Duodenal mucosa (tissue), 2 donors: ENCODE data around the gene IQSEC2.

ENCODE experiments used
- H3K27ac ChIP-seq: one replicate; pipeline ENCODE4 v1.7.0; 2013; ENCODE audit warnings: low read depth, low read length
- H3K27me3 ChIP-seq, 2 donors: one replicate each; pipeline ENCODE4 v1.7.0; 2013; ENCODE audit warnings: low read length in 2 of 2, control low read depth in 1 of 2; ENCODE audit not compliant: insufficient read depth in 2 of 2, control insufficient read depth in 1 of 2
- H3K36me3 ChIP-seq, 2 donors: one replicate each; pipeline ENCODE4 v1.7.0; 2013; ENCODE audit warnings: low read length in 2 of 2, control low read depth in 1 of 2; ENCODE audit not compliant: insufficient read depth in 2 of 2, control insufficient read depth in 1 of 2
- H3K4me1 ChIP-seq, 2 donors: one replicate each; pipeline ENCODE4 v1.7.0; 2013; ENCODE audit warnings: low read length in 2 of 2, control low read depth in 1 of 2; ENCODE audit not compliant: insufficient read depth in 2 of 2, control insufficient read depth in 1 of 2
- H3K4me3 ChIP-seq, 2 donors: one replicate each; pipeline ENCODE4 v1.7.0; 2013; ENCODE audit warnings: low read length in 2 of 2, low read depth in 1 of 2
- H3K9ac ChIP-seq, 2 donors: one replicate each; pipeline ENCODE4 v1.7.0; 2013; ENCODE audit warnings: low read length in 2 of 2, low read depth in 1 of 2
- H3K9me3 ChIP-seq, 2 donors: one replicate each; pipeline ENCODE4 v1.7.0; 2013; ENCODE audit warnings: low read length in 2 of 2, control low read depth in 1 of 2; ENCODE audit not compliant: control insufficient read depth in 1 of 2

IQSEC2 gene

DNA sequence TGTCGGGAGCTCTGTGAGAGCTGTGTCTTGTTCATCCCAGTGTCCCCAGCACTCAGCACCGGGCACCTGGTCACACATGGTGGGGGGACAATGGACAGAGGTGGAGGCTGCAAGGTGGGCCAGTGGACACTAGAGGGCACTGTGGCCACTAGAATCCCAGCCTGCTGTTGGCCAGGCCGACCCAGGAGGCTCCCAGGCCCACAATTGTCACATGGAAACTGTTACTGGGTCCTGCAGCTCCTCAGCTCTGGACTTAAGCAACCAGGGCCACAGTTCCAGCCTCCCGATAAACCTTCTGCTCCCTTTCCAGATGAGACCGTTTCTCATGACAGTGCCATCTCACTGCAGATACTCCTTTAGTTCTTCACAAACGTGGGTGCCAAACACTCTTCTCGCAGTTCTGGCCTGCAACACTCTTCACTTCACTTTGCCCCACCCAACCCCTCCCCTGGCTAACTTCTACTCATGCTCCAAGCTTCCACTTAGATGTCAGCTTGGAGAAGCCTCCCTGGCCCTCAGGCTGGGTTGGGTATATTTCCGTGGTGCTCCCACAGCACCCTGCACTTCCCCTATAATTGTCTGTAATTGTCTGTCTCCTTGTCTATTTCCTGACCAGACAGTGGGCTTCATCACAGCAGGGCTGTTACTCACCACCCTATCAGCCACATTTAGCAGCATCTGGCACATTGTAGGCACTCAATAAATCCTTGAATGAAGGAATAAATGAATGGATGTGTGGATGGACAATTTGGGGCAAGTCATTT, 3.5 kb upstream of the IQSEC2 start:
- Histone ChIP-seq H3K27ac (no peak overlapping the region), H3K9ac (no peak overlapping the region), H3K27me3 (no peaks in the 10 kb centered on the region), H3K4me1 (peaks cover 24 to 42% of the 10 kb centered on the region in 2 donors), H3K9me3 (no peaks in the 10 kb centered on the region), H3K36me3 (no peaks in the 10 kb centered on the region), H3K4me3 (no peak overlapping the region)

DNA sequence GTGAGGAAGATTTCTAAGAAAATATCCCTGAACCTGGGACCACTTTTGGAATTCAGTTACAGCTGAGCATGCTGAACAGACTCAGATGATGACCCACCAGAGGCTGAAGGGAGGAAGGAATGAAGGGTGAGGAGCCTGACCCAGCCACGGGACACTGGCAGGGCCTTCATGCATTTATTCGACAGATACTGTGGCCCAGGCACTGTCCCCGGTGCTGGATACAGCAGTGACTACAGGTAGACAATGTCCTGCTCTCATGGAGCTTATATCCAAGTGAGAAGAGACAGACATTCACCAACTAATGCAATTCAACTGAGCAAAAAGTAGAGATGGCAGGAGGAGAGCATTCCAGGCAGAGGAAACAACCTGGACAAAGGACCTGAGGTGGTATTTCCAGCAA, 2.2 kb upstream of the IQSEC2 start:
- Histone ChIP-seq H3K4me1 (peaks cover 24 to 42% of the 10 kb centered on the region in 2 donors), H3K27me3 (no peaks in the 10 kb centered on the region), H3K27ac (no peak overlapping the region), H3K9me3 (no peaks in the 10 kb centered on the region), H3K9ac (no peak overlapping the region), H3K4me3 (no peak overlapping the region), H3K36me3 (no peaks in the 10 kb centered on the region)

DNA sequence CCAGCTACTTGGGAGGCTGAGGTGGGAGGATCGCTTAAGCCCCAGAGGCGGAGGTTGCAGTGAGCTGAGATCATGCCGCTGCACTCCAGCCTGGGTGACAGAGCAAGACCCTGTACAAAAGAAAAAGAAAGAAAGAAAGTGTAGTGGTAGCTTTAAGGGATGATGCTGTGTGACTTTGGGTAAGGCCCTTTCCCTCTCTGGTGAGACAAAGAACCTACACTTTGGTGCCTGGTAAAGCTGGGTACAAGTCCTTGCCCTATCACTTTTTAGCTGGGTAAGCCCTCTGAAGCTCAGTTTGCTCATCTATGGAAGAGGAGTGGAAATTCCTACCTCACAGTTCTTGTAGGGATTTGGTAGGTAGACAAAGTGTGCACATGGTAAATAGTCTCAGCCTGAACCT, 1.7 kb upstream of the IQSEC2 start:
- Histone ChIP-seq H3K27ac (no peak overlapping the region), H3K36me3 (no peaks in the 10 kb centered on the region), H3K4me3 (no peak overlapping the region), H3K9ac (no peak overlapping the region), H3K9me3 (no peaks in the 10 kb centered on the region), H3K27me3 (no peaks in the 10 kb centered on the region), H3K4me1 (peaks cover 20 to 42% of the 10 kb centered on the region in 2 donors)

DNA sequence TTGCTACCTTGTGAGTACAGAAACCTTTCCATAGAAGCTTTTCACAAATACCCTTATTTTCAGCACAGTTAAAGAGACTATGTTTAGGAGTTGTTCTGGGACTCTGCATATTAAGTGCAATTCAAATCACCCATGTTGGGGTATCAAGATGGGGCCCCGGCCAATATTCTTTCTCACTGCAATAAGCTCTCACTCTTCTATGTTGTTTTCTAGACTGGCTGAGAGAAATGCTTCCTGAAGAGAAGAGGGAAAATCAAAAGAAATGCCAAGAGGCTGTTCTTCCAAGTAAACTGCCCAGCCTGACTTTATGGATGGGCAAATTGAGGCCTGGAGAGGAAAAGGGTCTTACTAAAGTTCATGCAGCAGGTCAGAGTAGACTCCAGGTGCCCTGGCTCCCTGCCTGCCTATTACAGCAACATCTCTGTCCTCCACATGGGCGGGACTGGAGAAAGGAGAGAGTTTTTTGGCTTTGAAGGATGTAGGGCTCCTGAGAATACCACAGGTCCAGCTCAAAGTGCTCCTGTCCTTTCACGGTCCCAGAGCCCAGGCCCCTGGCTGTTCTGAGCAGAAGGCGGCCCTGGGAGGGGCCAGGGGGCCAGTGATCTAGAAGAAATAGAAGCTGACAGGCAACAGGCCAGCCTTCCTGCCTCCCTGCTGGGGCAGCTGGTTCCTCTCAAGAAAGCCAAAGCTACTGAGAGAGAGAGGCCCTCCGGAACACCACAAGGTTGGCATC, 745 bp upstream of the IQSEC2 start:
- no peaks in the 10 kb centered on the region for H3K27me3 ChIP-seq
- H3K4me3 ChIP-seq, result peak overlapping the region in 1 of 2 donors; percentile 17
- H3K27ac ChIP-seq, result no peak overlapping the region
- no peaks in the 10 kb centered on the region for H3K9me3 ChIP-seq
- H3K9ac ChIP-seq, result peak overlapping the region in 1 of 2 donors; percentile 78
- H3K36me3 ChIP-seq, result no peaks in the 10 kb centered on the region
- H3K4me1 ChIP-seq, result peaks cover 11 to 32% of the 10 kb centered on the region in 2 donors

DNA sequence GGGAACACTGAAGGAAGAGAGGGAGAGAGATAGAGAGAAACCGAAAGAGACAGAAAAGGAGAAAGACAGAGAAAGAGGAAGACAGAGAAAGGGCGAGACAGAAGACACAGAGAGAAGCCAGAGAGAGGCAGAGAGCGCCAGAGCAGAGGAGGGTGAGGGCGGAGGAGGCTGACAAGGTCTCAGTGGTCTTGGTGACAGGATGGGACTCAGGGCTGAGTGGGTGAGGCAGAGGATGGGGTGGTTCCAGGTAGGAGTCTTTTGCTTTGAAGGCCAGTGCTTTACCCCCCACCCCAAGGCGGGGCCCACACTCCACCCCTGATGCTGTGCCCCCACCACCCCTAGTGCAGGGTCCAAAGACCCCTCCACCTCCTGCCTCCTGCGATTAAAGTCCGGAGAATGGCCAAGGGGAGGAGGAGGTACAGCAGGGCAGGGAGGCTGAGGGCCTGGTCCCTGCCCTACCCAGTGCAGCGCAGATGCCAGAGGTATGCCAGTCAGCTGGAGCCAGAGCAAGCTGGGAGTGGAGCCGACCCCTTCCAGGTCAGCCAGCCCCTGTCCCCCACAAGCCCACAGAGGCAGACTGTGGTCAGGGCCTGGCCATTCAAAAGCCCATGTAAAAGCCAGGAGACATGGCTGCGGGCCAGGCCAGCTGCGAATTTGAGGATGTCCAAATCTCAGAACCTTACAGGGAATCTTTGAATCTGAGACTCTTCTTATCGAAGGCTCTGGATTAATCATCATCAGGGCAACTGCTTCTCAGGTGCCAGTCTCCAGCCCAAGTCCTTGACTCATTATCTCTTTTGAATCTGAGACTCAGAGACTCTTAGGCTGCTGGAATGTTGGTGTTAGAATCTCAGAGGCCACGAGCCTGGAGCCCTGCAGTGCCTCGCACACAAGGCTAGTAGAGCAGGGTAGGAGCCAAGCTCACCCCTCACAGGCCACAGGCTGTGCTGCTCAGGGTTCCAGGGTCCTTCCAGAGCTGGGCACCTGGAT, 758 bp downstream of the IQSEC2 start:
- no peaks in the 10 kb centered on the region for H3K9me3 ChIP-seq
- no peaks in the 10 kb centered on the region for H3K27me3 ChIP-seq
- H3K27ac ChIP-seq, result peak overlapping the region; percentile 75
- no peaks in the 10 kb centered on the region for H3K36me3 ChIP-seq
- H3K9ac ChIP-seq, result peak overlapping the region; percentile 63 to 78
- H3K4me1 ChIP-seq, result peaks cover 7 to 21% of the 10 kb centered on the region in 2 donors
- H3K4me3 ChIP-seq, result peak overlapping the region; percentile 65 to 71

DNA sequence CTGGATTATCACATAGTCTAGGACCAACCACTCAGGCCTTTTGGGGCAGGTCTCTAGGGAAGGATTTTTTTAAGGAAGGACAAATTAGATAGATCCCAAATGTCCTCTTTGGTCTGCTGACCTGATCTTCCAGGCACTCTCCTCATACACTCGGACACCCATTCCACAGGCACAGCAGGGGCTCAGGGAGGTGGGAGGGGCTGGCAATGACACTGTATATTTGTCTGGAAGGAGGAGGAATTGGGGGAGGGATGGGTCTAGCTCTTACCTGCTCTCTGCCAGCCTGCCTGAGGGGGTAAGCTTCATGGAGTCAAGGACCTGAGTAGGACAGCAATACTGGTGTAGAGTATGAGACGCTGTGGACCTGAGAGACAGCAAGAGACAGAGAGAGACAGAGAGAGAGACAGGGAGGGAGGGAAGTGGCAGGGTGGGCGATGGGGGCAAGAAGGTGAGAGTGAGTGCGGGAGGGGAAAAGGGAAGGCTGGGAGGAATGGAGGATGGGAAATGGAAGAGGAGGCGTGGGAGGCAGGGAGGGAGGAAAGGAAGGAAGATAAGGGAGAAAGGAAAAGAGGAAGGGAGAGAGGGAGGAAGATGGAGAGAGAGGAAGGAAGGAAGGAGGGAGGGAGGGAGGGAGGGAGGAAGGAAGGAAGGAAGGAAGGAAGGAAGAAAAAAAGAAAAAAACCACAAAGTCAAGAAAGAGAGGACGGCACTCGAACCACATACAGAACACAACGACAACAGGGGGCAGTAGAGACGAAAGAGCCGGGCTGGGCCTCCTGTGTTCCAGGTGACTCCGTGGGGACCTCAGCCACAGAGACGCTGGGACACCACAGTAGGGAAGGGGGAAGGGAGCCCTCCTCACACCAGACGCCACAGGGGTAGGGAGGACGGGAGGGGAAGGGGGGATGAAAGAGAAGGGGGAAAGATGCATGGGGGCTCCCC, 1.8 kb downstream of the IQSEC2 start:
- H3K9ac ChIP-seq, result peak overlapping the region in 1 of 2 donors; percentile 78
- H3K27ac ChIP-seq, result no peak overlapping the region
- H3K9me3 ChIP-seq, result no peaks in the 10 kb centered on the region
- peaks cover 4 to 14% of the 10 kb centered on the region in 2 donors for H3K4me1 ChIP-seq
- H3K36me3 ChIP-seq, result no peaks in the 10 kb centered on the region
- no peaks in the 10 kb centered on the region for H3K27me3 ChIP-seq
- peak overlapping the region; percentile 65 to 71 for H3K4me3 ChIP-seq

DNA sequence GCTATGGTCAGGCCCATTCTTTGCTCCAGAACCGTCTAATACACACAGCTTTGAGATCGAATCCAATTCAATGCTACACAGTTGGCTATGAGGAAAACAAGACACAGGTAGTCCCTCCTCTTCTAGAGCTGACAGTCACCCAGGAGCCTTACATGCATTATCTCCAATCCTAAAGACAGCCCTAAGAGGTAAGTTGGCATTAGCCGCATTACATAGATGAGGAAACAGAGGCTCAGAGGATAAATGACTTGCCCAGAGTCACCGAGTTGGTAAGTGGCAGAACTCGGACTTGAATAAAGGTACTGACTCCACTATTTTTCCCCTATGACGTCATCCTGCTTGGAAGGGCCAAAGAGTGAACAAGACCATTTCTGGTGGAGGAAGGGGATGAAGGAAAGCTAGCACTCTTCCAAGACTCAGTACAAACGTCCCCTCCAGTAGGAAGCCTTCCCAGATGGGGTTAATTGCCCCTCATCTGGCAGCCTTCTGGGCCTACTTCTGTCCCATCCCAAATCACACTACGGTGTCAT, 8.5 kb downstream of the IQSEC2 start:
- Histone ChIP-seq H3K27me3 (no peaks in the 10 kb centered on the region), H3K4me3 (no peak overlapping the region), H3K4me1 (no peaks in the 10 kb centered on the region), H3K36me3 (no peaks in the 10 kb centered on the region), H3K9ac (no peak overlapping the region), H3K27ac (no peak overlapping the region), H3K9me3 (no peaks in the 10 kb centered on the region)

DNA sequence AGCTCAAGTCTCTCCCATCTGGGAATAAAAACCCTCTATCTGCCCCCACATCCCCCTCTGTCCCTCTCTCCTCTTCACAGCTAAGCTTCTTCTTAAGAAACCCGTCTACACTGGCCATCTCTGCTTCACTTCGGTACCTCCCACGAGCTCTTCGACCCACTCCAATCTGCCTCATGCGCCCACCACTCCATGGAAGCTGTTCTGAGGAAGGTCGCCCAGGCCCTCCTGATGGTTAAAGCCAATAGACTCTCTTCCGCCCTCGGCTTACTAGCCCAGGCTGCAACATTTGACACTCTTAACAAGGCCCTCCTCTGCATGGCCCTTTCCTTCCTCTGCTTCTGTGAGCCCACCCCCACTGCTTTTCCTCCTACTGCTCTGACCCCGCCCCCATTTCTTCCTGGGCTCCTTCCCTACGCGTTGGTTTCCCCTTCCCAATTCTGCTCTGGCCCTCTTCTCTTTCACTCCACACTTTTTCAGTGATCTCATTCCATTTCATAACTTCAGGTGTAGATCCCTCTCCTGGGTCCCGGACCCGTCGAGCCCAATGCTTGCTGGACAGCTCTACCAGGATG, 11.8 kb downstream of the IQSEC2 start:
- Histone ChIP-seq H3K4me1 (peaks cover 7% of the 10 kb centered on the region in 2 donors), H3K9me3 (no peaks in the 10 kb centered on the region), H3K36me3 (no peaks in the 10 kb centered on the region), H3K9ac (no peak overlapping the region), H3K27me3 (no peaks in the 10 kb centered on the region), H3K27ac (no peak overlapping the region), H3K4me3 (no peak overlapping the region)

DNA sequence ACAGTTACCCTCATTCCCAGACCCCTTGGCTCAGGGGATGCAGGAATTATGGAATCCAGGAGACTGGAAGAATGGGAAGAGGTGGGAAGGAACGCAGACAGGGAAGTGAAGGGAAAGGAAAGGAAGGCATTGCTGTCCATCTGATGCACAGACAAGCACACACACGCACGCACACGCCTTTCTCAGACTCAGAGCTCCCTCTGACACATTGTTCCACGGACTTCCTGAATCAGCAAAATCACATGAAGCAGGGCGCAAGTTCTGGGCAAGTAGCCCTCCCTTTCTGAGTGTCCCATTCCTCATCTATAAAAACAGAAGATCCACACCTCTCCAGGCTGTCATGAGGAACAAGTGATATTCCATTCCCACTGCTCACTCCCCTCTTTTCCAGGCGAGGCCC, 13.2 kb downstream of the IQSEC2 start:
- no peaks in the 10 kb centered on the region for H3K36me3 ChIP-seq
- no peak overlapping the region for H3K4me3 ChIP-seq
- H3K27ac ChIP-seq, result no peak overlapping the region
- no peaks in the 10 kb centered on the region for H3K9me3 ChIP-seq
- no peaks in the 10 kb centered on the region for H3K27me3 ChIP-seq
- H3K9ac ChIP-seq, result no peak overlapping the region
- H3K4me1 ChIP-seq, result peaks cover 7 to 12% of the 10 kb centered on the region in 2 donors
